Keratinocyte (primary cell): ENCODE results near the gene CUBN.

Experiments
- CTCF ChIP-seq, 3 experiments: IDR thresholded peaks in 1 of 3; conservative IDR thresholded peaks in 1 of 3; optimal IDR thresholded peaks in 1 of 3; 2 replicates in 2 of 3; 3 replicates in 1 of 3; pipeline versions ENCODE3 to v1.5.1; 2011; ENCODE audit warnings: low read length in 3 of 3, mild to moderate bottlenecking in 3 of 3, moderate library complexity in 2 of 3, control low read depth in 1 of 3, inconsistent platforms in 1 of 3; ENCODE audit not compliant: insufficient read depth in 2 of 3; ENCODE audit errors: extremely low read depth in 1 of 3
- EZH2 ChIP-seq: IDR thresholded peaks from one replicate; pipeline ENCODE4 v1.6.1; 2012; ENCODE audit warnings: inconsistent platforms, mild to moderate bottlenecking, low read length, moderate library complexity

DNA sequence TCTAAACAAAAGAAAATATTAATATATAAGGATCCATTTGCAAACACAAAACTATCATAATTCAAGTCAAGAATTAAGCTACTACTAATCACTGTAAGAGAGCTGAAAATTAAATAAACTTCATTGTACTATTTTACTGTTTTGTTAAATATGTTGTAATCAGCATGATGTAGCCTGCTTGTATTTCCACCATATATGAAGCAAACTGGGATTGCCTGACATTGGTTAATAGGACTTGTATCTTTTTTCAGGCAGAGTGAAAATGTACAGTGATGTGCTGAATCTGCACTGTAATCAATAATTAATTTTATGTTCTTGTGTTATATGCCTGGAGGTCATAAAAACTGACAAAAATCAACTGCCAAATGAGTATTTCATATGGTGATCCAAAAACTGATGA, 46.5 kb upstream of the CUBN start:
- TF ChIP-seq EZH2 (no peak), CTCF (optimal IDR thresholded peaks at IDR 0.05 in 1 of 3, IDR thresholded peaks at IDR 0.05 in 1 of 3, conservative IDR thresholded peaks at IDR 0.05 in 1 of 3; ENCODE audit: extremely low read depth in 1 of 3, insufficient read depth in 2 of 3, low read length in 3 of 3) (no peak)
